ENCODE results near the gene TMEM63A. TPM values are rescaled to one million over a fixed set of nuclear protein-coding genes. Genes with fewer than 3 reads are reported as not detected.

TMEM63A gene
- total and polyA plus RNA-seq, 2 donors (not counting 1 experiment from before 2014, with no cell fraction given), result 14.5 to 24.1 TPM

DNA sequence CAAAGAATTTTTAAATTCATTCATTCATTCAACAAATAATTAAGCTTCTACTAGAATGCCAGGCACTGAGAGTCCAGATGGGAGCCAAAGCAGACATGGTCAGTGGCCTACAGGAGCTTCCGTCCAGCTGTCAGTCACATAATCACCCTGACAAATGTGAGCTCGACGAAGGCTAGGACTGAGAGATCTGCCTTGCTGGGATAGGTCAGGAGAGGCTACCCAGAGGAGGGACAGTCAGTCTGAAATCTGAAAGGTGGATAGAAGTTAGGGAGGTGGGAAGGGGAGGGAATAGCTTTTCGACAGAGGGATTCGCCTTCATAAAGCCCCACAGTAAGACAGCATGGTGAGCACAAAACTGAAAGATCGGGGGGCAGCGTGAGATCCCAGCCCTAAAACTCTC, 64.0 kb downstream of the TMEM63A start:
- H3K4me3 ChIP-seq (replicated peaks in 1 of 4; ENCODE audit: control extremely low read depth in 1 of 4, insufficient read depth in 1 of 4, low read depth in 3 of 4, low read length in 4 of 4), result no peak overlapping the region
- H2AFZ ChIP-seq (ENCODE audit: low read length), result no peak overlapping the region
- TF ChIP-seq EZH2 (IDR thresholded peaks at IDR 0.05; ENCODE audit: low read length, missing control alignments), result no peak
- TF ChIP-seq, protein P1, sequence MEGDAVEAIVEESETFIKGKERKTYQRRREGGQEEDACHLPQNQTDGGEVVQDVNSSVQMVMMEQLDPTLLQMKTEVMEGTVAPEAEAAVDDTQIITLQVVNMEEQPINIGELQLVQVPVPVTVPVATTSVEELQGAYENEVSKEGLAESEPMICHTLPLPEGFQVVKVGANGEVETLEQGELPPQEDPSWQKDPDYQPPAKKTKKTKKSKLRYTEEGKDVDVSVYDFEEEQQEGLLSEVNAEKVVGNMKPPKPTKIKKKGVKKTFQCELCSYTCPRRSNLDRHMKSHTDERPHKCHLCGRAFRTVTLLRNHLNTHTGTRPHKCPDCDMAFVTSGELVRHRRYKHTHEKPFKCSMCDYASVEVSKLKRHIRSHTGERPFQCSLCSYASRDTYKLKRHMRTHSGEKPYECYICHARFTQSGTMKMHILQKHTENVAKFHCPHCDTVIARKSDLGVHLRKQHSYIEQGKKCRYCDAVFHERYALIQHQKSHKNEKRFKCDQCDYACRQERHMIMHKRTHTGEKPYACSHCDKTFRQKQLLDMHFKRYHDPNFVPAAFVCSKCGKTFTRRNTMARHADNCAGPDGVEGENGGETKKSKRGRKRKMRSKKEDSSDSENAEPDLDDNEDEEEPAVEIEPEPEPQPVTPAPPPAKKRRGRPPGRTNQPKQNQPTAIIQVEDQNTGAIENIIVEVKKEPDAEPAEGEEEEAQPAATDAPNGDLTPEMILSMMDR (conservative IDR thresholded peaks at IDR 0.05 in 1 of 2, IDR thresholded peaks at IDR 0.05 in 1 of 2; ENCODE audit: low read depth in 1 of 2, low read length in 2 of 2), result no peak
- no peaks in the 10 kb centered on the region for H4K20me1 ChIP-seq (ENCODE audit: control insufficient read depth, extremely low read depth, insufficient read depth, low read length)
- H3K36me3 ChIP-seq (ENCODE audit: control insufficient read depth, insufficient read depth, low read length), result no peaks in the 10 kb centered on the region
- no peak overlapping the region for H3K9ac ChIP-seq (ENCODE audit: insufficient read depth, low read length)
- no peak overlapping the region for H3K27ac ChIP-seq (ENCODE audit: insufficient read depth, low read length)
- no peaks in the 10 kb centered on the region for H3K79me2 ChIP-seq (ENCODE audit: control insufficient read depth, insufficient read depth, low read length)
- no peaks in the 10 kb centered on the region for H3K27me3 ChIP-seq (ENCODE audit: control insufficient read depth, insufficient read depth, low read length)
- DNase-seq (ENCODE audit: low read depth in 2 of 2), result no peak
- H3K9me3 ChIP-seq (ENCODE audit: control insufficient read depth, insufficient read depth, low read depth, low read length), result no peaks in the 10 kb centered on the region
- H3K4me1 ChIP-seq (ENCODE audit: control insufficient read depth, extremely low read depth, insufficient read depth, low read length), result peaks cover 18% of the 10 kb centered on the region
- no peak overlapping the region for H3K4me2 ChIP-seq (ENCODE audit: extremely low read depth, insufficient read depth, low read length)

DNA sequence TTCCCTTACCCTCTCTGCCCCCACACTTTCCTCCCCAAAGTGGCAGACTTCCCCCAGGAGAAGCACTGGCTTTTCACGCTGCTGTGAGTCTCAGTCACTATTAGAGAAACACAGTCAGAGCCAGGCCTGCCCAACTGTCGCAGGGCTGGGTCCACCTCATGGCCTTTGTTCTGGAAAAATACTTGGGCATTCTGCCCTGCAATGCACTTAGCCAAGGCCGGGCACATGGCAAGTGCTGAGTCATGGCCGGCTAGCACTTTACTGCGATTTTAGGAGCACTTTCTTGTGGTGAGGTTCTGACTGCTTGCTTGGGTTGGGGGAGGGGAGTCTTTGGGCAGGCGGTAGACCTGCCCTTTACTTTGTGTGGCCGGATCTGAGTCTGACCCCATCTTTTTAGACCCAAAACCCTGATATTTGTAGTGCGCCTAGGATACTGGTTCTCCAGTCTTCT, 64.5 kb downstream of the TMEM63A start:
- peak overlapping the region; percentile 9 for H2AFZ ChIP-seq (ENCODE audit: low read length)
- H3K4me3 ChIP-seq (replicated peaks in 1 of 4; ENCODE audit: control extremely low read depth in 1 of 4, insufficient read depth in 1 of 4, low read depth in 3 of 4, low read length in 4 of 4), result peak overlapping the region in 1 of 4 experiments; percentile 1
- H3K4me1 ChIP-seq (ENCODE audit: control insufficient read depth, extremely low read depth, insufficient read depth, low read length), result peaks cover 20% of the 10 kb centered on the region
- H4K20me1 ChIP-seq (ENCODE audit: control insufficient read depth, extremely low read depth, insufficient read depth, low read length), result no peaks in the 10 kb centered on the region
- peak overlapping the region; percentile 46 for H3K4me2 ChIP-seq (ENCODE audit: extremely low read depth, insufficient read depth, low read length)
- peak; percentile 93 to 95 for DNase-seq (ENCODE audit: low read depth in 2 of 2)
- H3K9ac ChIP-seq (ENCODE audit: insufficient read depth, low read length), result no peak overlapping the region
- H3K9me3 ChIP-seq (ENCODE audit: control insufficient read depth, insufficient read depth, low read depth, low read length), result no peaks in the 10 kb centered on the region
- no peaks in the 10 kb centered on the region for H3K79me2 ChIP-seq (ENCODE audit: control insufficient read depth, insufficient read depth, low read length)
- H3K27me3 ChIP-seq (ENCODE audit: control insufficient read depth, insufficient read depth, low read length), result no peaks in the 10 kb centered on the region
- H3K27ac ChIP-seq (ENCODE audit: insufficient read depth, low read length), result peak overlapping the region; percentile 91
- H3K36me3 ChIP-seq (ENCODE audit: control insufficient read depth, insufficient read depth, low read length), result no peaks in the 10 kb centered on the region
- no peak for TF ChIP-seq EZH2 (IDR thresholded peaks at IDR 0.05; ENCODE audit: low read length, missing control alignments)
- TF ChIP-seq, protein P1 (conservative IDR thresholded peaks at IDR 0.05 in 1 of 2, IDR thresholded peaks at IDR 0.05 in 1 of 2; ENCODE audit: low read depth in 1 of 2, low read length in 2 of 2), result no peak

DNA sequence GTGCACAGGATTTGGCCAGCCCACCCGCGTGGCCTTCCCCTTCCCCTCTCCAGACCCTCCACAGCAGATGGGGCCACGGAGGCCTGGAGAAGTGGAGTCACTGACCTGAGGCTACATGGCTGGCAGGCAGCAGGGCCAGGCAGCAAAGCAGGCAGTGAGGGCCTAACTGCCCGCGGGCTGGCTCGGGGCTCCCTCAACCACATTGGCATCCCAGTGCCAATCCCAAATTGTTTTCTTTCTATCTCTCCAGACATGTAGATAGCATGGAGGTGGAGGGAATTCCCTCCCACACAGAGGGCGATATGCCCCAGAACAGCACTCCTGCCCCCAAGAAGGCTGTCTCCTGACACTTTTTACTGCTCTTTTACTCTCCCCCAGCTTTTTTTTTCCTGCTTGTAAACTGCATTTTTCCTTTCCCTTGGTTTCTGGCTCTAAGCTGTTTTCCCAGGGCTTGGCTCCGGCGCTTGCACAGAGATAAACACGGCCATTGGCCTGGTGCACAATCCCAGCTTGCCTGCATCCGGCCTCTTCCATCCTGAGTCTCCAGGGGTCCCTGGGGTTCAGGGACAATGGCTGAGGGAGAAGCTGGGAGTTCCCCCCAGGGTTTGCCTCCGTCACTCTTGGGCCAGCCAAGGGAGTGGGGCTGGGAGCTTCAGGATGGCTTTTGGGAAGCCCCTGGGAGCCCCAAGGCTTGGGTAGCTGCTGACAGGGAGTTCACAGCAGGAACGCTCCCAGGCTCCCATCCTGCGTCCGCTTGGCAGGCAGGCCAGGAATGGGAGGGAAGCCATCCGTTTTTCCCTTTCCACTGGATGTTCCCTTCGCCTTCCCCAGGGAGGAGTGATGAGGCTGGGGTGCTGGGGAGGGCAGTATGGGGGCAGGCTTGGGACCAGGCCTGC, 65.3 kb downstream of the TMEM63A start:
- H3K4me3 ChIP-seq (replicated peaks in 1 of 4; ENCODE audit: control extremely low read depth in 1 of 4, insufficient read depth in 1 of 4, low read depth in 3 of 4, low read length in 4 of 4), result peak overlapping the region in 1 of 4 experiments; percentile 1
- peak overlapping the region; percentile 40 for H3K9ac ChIP-seq (ENCODE audit: insufficient read depth, low read length)
- peak overlapping the region; percentile 46 for H3K4me2 ChIP-seq (ENCODE audit: extremely low read depth, insufficient read depth, low read length)

More for the DNA sequence above, 65.3 kb downstream of the TMEM63A start:
- H3K4me1 ChIP-seq (ENCODE audit: control insufficient read depth, extremely low read depth, insufficient read depth, low read length), result peaks cover 20% of the 10 kb centered on the region
- TF ChIP-seq, protein P1 (conservative IDR thresholded peaks at IDR 0.05 in 1 of 2, IDR thresholded peaks at IDR 0.05 in 1 of 2; ENCODE audit: low read depth in 1 of 2, low read length in 2 of 2), result no peak
- TF ChIP-seq EZH2 (IDR thresholded peaks at IDR 0.05; ENCODE audit: low read length, missing control alignments), result no peak
- no peaks in the 10 kb centered on the region for H3K9me3 ChIP-seq (ENCODE audit: control insufficient read depth, insufficient read depth, low read depth, low read length)
- no peaks in the 10 kb centered on the region for H3K27me3 ChIP-seq (ENCODE audit: control insufficient read depth, insufficient read depth, low read length)
- H3K79me2 ChIP-seq (ENCODE audit: control insufficient read depth, insufficient read depth, low read length), result no peaks in the 10 kb centered on the region
- DNase-seq (ENCODE audit: low read depth in 2 of 2), result peak; percentile 18 to 45
- no peaks in the 10 kb centered on the region for H4K20me1 ChIP-seq (ENCODE audit: control insufficient read depth, extremely low read depth, insufficient read depth, low read length)
- peaks cover 2% of the 10 kb centered on the region for H3K36me3 ChIP-seq (ENCODE audit: control insufficient read depth, insufficient read depth, low read length)
- H2AFZ ChIP-seq (ENCODE audit: low read length), result peak overlapping the region; percentile 9
- peak overlapping the region; percentile 91 for H3K27ac ChIP-seq (ENCODE audit: insufficient read depth, low read length)

Data from fibroblast of lung (primary cell).